Smooth muscle cell (in vitro differentiated cells): ENCODE measurements around the gene SLX9. TPM values are rescaled to one million over a fixed set of nuclear protein-coding genes. Genes with fewer than 3 reads are reported as not detected.

Experiments
- DNase-seq: peaks from one replicate; lab custom pipeline; 2025; ENCODE audit not compliant: unreplicated experiment; lab: John Stamatoyannopoulos, UW
- H2AFZ ChIP-seq: fragments of 200-600 bp; sonication (generic); 2 replicates; pipeline ENCODE4 v1.6.0; 2016; ENCODE audit warnings: antibody characterized with exemption, low read depth, mild to moderate bottlenecking
- H3F3A ChIP-seq: fragments of 200-600 bp; sonication (generic); 2 replicates; pipeline ENCODE4 v1.6.0; 2017; ENCODE audit warnings: antibody characterized with exemption, low read depth
- H3K27ac ChIP-seq: fragments of 200-600 bp; sonication (generic); 2 replicates; pipeline ENCODE4 v1.5.1; 2016; ENCODE audit warnings: low read depth, mild to moderate bottlenecking
- H3K27me3 ChIP-seq: fragments of 200-600 bp; sonication (generic); 2 replicates; pipeline ENCODE4 v1.6.1; 2016; ENCODE audit warnings: low read depth, mild to moderate bottlenecking
- H3K36me3 ChIP-seq: fragments of 200-600 bp; sonication (generic); 2 replicates; pipeline ENCODE4 v1.5.1; 2016; ENCODE audit warnings: low read depth
- H3K4me1 ChIP-seq: fragments of 200-600 bp; sonication (generic); 2 replicates; pipeline ENCODE4 v1.5.1; 2016; ENCODE audit warnings: low read depth
- H3K4me2 ChIP-seq: fragments of 200-600 bp; sonication (generic); 2 replicates; pipeline ENCODE4 v1.6.0; 2016; ENCODE audit warnings: mild to moderate bottlenecking
- H3K4me3 ChIP-seq: fragments of 200-600 bp; sonication (generic); 2 replicates; pipeline ENCODE4 v1.5.1; 2016; ENCODE audit warnings: mild to moderate bottlenecking
- H3K79me2 ChIP-seq: fragments of 200-600 bp; sonication (generic); 2 replicates; pipeline ENCODE4 v1.6.0; 2016; ENCODE audit warnings: low read depth, mild to moderate bottlenecking
- H3K9ac ChIP-seq: fragments of 200-600 bp; sonication (generic); 2 replicates; pipeline ENCODE4 v1.6.0; 2016; ENCODE audit warnings: low read depth
- H3K9me3 ChIP-seq: fragments of 200-600 bp; sonication (generic); replicated peaks from 2 replicates; pipeline ENCODE4 v1.5.1; 2016; ENCODE audit warnings: low read depth
- H4K20me1 ChIP-seq: fragments of 200-600 bp; sonication (generic); 2 replicates; pipeline ENCODE4 v1.6.0; 2016; ENCODE audit warnings: low read depth
- WGBS: methylation state at CpG from one replicate; pipeline ENCODE4 v1.1.7; 2016; ENCODE audit warnings: low lambda C conversion rate; 5-methylcytosine and 5-hydroxymethylcytosine counted together
- polyA plus RNA-seq: library from polyadenylated mRNA; unstranded; fragments of >200 nt; fragmentation: Nextera tagmentation; extraction: Ambion mirVana; gene quantifications from 2 replicates; pipeline ENCODE4 v1.2.1, GENCODE V29; 2016
- total RNA-seq: library from RNA; depleted of rRNA; stranded (reverse); fragments of >200 nt; gene quantifications from 2 replicates; pipeline ENCODE4 v1.2.3, GENCODE V29; 2014
- TF ChIP-seq, protein P1 (sequence below): fragments of 200-600 bp; sonication (generic); IDR thresholded peaks from 2 replicates; pipeline ENCODE4 v1.5.1; 2017; ENCODE audit warnings: borderline replicate concordance, mild to moderate bottlenecking, antibody characterized with exemption; ENCODE audit not compliant: insufficient read depth, poor library complexity, severe bottlenecking

SLX9 gene
- total and polyA plus RNA-seq, 2 experiments from 2014 or later, result 13.9 to 26.6 TPM

DNA sequence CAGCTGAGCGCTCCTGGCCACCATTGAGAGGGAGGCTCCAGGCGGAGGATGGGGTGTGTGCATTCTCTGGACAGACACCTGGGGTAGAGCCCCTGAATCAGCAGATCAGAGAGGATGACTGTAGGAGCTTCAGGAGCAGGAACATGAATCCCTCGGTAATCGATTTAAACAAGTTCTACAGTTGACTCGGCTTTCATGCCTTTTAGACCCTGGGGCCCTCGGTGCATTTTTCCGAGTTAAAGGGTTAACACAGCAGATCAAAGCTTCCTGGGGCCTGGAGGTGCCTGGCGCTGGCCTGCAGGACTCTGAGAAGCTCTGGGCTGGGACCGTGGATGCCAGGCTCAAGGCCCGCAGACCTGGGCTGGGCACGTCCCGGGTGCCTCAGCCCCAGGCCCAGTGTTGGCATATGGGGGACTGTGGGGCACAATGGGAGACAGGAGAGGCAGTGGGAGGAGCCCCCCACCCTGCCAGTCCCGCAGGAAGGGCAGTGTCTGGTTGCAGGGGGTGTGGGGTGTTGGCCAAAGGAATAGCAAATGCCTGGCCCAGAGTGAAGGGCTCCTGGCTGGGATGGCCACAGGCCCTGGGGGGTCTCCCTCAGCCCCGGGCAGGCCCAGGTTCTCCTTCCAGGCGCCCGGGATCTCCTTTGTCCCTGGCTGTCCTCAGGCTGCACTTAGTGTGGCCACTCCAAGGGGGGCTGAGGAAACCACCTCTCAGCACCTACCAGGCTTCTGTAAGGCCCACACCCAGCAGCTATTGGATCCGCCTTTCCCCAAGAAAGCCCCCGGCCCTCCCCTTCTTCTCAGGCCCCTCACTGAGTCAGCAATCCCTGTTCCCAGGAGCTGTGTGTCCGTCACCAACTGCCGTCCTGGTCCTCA is 40.1 kb downstream of the SLX9 start:
- TF ChIP-seq, protein P1, sequence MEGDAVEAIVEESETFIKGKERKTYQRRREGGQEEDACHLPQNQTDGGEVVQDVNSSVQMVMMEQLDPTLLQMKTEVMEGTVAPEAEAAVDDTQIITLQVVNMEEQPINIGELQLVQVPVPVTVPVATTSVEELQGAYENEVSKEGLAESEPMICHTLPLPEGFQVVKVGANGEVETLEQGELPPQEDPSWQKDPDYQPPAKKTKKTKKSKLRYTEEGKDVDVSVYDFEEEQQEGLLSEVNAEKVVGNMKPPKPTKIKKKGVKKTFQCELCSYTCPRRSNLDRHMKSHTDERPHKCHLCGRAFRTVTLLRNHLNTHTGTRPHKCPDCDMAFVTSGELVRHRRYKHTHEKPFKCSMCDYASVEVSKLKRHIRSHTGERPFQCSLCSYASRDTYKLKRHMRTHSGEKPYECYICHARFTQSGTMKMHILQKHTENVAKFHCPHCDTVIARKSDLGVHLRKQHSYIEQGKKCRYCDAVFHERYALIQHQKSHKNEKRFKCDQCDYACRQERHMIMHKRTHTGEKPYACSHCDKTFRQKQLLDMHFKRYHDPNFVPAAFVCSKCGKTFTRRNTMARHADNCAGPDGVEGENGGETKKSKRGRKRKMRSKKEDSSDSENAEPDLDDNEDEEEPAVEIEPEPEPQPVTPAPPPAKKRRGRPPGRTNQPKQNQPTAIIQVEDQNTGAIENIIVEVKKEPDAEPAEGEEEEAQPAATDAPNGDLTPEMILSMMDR, result no peak
- DNase-seq, result no peak
- Histone ChIP-seq H3K4me1 (no peaks in the 10 kb centered on the region), H3K27ac (peak overlapping the region; percentile 41), H4K20me1 (no peaks in the 10 kb centered on the region), H3K4me3 (no peak overlapping the region), H3K9ac (no peak overlapping the region), H3F3A (no peaks in the 10 kb centered on the region), H3K27me3 (no peaks in the 10 kb centered on the region), H3K36me3 (no peaks in the 10 kb centered on the region), H2AFZ (no peak overlapping the region), H3K9me3 (no peaks in the 10 kb centered on the region), H3K4me2 (no peak overlapping the region), H3K79me2 (no peaks in the 10 kb centered on the region)
- 85% methylated on average over 20 of the region's 20 CpGs for WGBS

DNA sequence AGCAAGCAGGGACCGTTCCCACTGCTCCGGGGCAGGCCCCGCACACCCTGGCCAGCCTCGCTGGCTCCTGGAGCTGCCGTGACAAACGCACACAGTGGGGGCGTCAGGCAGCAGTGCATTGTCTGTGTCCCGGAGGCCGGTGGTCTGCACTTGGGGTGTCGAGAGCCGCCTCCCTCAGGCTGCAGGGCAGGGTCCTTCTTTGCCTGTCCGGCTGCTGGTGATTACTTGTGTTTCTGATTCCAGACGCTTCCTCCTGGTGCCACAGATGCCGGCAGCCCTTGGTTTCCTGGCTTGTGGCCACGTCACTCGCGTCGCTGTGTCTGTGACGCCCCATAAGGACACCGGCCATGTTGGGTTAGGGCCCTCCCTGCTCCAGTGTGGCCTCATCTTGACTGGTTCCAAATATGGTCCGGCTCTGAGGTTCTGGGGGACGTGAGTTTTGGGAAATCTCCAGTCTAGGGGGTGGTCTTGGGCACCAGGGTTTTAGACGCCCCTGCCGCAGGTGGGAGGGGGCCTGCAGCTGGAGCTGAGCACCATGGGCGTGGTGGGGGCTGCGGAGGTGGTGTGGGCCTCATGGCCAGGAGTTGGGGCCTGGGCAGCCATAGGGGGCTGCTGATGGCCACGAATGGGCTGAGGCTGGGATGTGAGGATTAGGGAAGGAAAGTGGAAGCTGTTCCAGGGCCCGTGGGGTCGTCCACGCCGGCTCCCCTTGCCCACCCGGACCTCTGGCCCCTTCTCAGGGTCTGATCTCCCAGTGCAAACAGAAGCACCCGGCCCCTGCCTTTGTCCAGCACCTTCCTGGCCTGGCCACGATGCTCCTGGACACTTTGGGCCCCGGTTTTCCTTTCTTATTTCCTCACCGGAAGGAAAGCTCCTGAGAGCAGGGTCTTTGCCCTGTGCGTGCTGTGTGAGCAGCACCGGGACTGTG is 41.0 kb downstream of the SLX9 start:
- Histone ChIP-seq H3K9me3 (no peaks in the 10 kb centered on the region), H3K79me2 (no peaks in the 10 kb centered on the region), H3F3A (no peaks in the 10 kb centered on the region), H3K4me2 (no peak overlapping the region), H4K20me1 (no peaks in the 10 kb centered on the region), H3K36me3 (no peaks in the 10 kb centered on the region), H3K9ac (no peak overlapping the region), H3K27ac (peak overlapping the region; percentile 41), H3K27me3 (no peaks in the 10 kb centered on the region), H3K4me3 (no peak overlapping the region), H3K4me1 (no peaks in the 10 kb centered on the region), H2AFZ (no peak overlapping the region)
- no peak for DNase-seq
- TF ChIP-seq, protein P1, result no peak
- 86% methylated on average over 38 of the region's 38 CpGs for WGBS

DNA sequence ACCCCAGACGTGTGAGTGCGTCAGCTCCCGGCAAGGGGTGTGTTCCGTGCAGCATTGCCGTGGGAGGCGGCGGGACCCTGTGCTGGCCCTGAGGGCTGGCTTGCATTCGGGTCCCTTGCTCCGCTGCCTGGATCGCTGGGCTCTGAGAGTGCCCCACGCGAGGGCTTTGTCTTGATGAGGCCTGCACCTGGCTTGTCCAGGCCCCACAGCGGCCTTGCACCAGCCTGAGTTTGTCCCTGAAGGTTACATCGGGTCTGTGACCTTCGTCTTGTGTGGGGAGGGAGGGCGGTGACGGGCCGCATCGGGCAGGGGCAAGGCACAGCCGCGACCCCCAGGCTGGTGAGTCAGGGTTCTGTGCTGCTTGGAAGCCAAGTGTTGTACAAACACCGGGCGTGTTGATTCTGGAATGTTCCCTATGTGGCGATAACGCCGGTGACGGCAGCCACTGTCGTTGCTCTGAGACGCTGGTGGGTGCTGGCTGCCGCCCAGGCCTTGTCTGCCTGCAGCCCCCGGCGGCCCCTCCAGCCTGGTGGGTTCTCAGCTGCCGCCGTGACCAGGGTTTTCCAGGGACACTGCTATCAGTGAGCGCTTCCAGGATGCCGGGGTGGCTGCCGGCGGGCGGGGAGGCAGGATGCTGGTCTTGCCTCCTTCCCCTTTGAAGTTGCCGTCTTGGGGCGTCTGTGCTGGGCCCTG is 42.9 kb downstream of the SLX9 start:
- Histone ChIP-seq H3K27me3 (no peaks in the 10 kb centered on the region), H3K4me1 (no peaks in the 10 kb centered on the region), H3K79me2 (no peaks in the 10 kb centered on the region), H3K9ac (peak overlapping the region; percentile 57), H3K36me3 (no peaks in the 10 kb centered on the region), H3K27ac (peak overlapping the region; percentile 88), H3K9me3 (no peaks in the 10 kb centered on the region), H4K20me1 (no peaks in the 10 kb centered on the region), H3K4me2 (peak overlapping the region; percentile 22), H3F3A (no peaks in the 10 kb centered on the region), H2AFZ (no peak overlapping the region), H3K4me3 (no peak overlapping the region)
- TF ChIP-seq, protein P1, result no peak
- no peak for DNase-seq
- WGBS, result 35% methylated on average over 41 of the region's 41 CpGs
